OCI-LY3 (cell line): ENCODE data around the gene NDFIP2.

Experiments
- H2AFZ ChIP-seq: fragments of 200-600, 300-600 bp; shearing (Covaris generic); 2 replicates; pipeline ENCODE4 v1.6.0; 2014; ENCODE audit warnings: antibody characterized with exemption, low read depth, low read length
- H3K27ac ChIP-seq: fragments of 200-600, 300-600 bp; sonication (generic); 2 replicates; pipeline ENCODE4 v1.5.1; 2014; ENCODE audit warnings: mild to moderate bottlenecking, low read length, moderate library complexity, mixed read lengths
- H3K27me3 ChIP-seq: fragments of 200-600, 300-600 bp; sonication (generic); 2 replicates; pipeline ENCODE4 v1.6.1; 2014; ENCODE audit warnings: low read depth, low read length, mixed read lengths
- H3K36me3 ChIP-seq: fragments of 200-600, 300-600 bp; sonication (generic); replicated peaks from 2 replicates; pipeline ENCODE3; 2014; ENCODE audit warnings: low read depth, low read length, mixed read lengths
- H3K4me1 ChIP-seq: fragments of 300-600, 200-600 bp; sonication (generic); 2 replicates; pipeline ENCODE4 v1.6.1; 2014; ENCODE audit warnings: low read length, mixed read lengths
- H3K4me2 ChIP-seq: fragments of 200-600, 300-600 bp; sonication (generic); 2 replicates; pipeline ENCODE4 v1.6.1; 2014; ENCODE audit warnings: low read length, mixed read lengths
- H3K4me3 ChIP-seq: fragments of 300-600, 200-600 bp; sonication (generic); 2 replicates; pipeline ENCODE4 v1.5.1; 2014; ENCODE audit warnings: antibody characterized with exemption, mild to moderate bottlenecking, low read length, moderate library complexity
- H3K79me2 ChIP-seq: fragments of 300-600, 200-600 bp; shearing (Covaris generic); 2 replicates; pipeline ENCODE4 v1.6.1; 2014; ENCODE audit warnings: mild to moderate bottlenecking, low read length, mixed read lengths
- H3K9ac ChIP-seq: fragments of 300-600, 200-600 bp; shearing (Covaris generic); 2 replicates; pipeline ENCODE4 v1.6.0; 2014; ENCODE audit warnings: mild to moderate bottlenecking, low read length, moderate library complexity
- H3K9me3 ChIP-seq: fragments of 200-600, 300-600 bp; shearing (Covaris generic); 2 replicates; pipeline ENCODE4 v1.6.1; 2014; ENCODE audit warnings: low read length, mixed read lengths; ENCODE audit not compliant: insufficient read depth
- H4K20me1 ChIP-seq: fragments of 200-600, 300-600 bp; sonication (generic); 2 replicates; pipeline ENCODE4 v1.6.1; 2016; ENCODE audit warnings: low read length, mixed read lengths; ENCODE audit not compliant: insufficient read depth
- CTCF ChIP-seq: fragments of 200-600, 300-600 bp; sonication (generic); IDR thresholded peaks from 2 replicates; pipeline ENCODE4 v1.5.1; 2014; ENCODE audit warnings: antibody characterized with exemption, low read length, low read depth
- EZH2phosphoT487 ChIP-seq: fragments of 200-600 bp; shearing (Covaris generic); IDR thresholded peaks from 2 replicates; pipeline ENCODE4 v1.6.1; 2018; ENCODE audit warnings: antibody characterized with exemption, mixed run types, low read depth

The NDFIP2 gene

GRCh38 chr13:79455331-79455730 is 25.6 kb upstream of the NDFIP2 start:
- Histone ChIP-seq H3K36me3 (no peaks in the 10 kb centered on the region), H2AFZ (no peak overlapping the region), H3K79me2 (no peaks in the 10 kb centered on the region), H3K9ac (no peak overlapping the region), H3K4me2 (no peak overlapping the region), H3K27me3 (peaks cover 4% of the 10 kb centered on the region; the same call in 1 of the 2 replicates), H4K20me1 (no peaks in the 10 kb centered on the region), H3K27ac (no peak overlapping the region), H3K4me1 (no peaks in the 10 kb centered on the region), H3K9me3 (no peaks in the 10 kb centered on the region), H3K4me3 (no peak overlapping the region)
- TF ChIP-seq EZH2phosphoT487 (no peak), CTCF (no peak)

- H3K9me3 ChIP-seq: no peaks in the 10 kb centered on the region
- H3K36me3 ChIP-seq: no peaks in the 10 kb centered on the region
- no peak for TF ChIP-seq EZH2phosphoT487
- no peak for TF ChIP-seq CTCF
- no peaks in the 10 kb centered on the region for H3K79me2 ChIP-seq
- H3K4me2 ChIP-seq: no peak overlapping the region
- H3K27me3 ChIP-seq: peaks cover 4% of the 10 kb centered on the region; the same call in 1 of the 2 replicates
- no peak overlapping the region for H3K4me3 ChIP-seq
- no peak overlapping the region for H2AFZ ChIP-seq
- H4K20me1 ChIP-seq: no peaks in the 10 kb centered on the region
- no peaks in the 10 kb centered on the region for H3K4me1 ChIP-seq
- H3K27ac ChIP-seq: no peak overlapping the region
- H3K9ac ChIP-seq: no peak overlapping the region
Measured at GRCh38 chr13:79456051-79456450, 24.9 kb upstream of the NDFIP2 start.

DNA sequence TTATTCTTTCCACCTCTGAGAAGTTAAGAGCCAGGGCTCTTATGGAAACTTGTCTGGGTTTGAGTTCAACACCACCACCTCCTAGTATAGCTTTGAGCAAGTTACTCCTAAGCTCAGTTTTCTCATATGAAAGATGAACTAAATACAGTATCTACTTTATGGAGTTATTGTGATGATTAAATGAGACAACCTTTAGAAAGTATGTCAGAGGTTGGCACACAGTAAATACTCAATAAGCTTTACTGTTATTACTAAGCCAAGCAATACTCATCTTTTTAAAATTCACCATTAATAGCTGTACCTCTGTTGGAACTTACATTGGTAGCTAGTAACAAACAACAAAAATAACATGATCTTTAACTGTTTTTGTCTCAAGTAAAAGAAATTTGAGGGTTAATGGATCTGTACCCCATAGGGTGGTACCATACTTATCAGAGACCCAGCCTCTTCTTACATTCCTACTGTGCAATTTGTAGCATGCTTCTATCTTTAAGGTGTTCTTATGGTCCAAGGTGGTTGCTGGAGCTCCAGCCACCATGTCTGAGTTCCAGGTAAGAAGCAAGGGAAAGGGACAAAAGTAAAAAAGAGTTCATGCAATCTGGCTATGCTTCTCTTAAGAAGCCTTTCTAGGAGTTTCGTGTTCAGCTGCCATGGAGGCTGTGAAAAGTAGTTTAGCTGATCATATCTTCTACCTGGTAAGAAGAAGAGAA is 24.1 kb upstream of the NDFIP2 start:
- Histone ChIP-seq H3K79me2 (no peaks in the 10 kb centered on the region), H3K4me1 (no peaks in the 10 kb centered on the region), H4K20me1 (no peaks in the 10 kb centered on the region), H3K27ac (no peak overlapping the region), H3K4me3 (no peak overlapping the region), H3K36me3 (no peaks in the 10 kb centered on the region), H3K9ac (no peak overlapping the region), H2AFZ (no peak overlapping the region), H3K9me3 (no peaks in the 10 kb centered on the region), H3K4me2 (no peak overlapping the region), H3K27me3 (peaks cover 2% of the 10 kb centered on the region; the same call in 1 of the 2 replicates)
- TF ChIP-seq EZH2phosphoT487 (no peak), CTCF (no peak)

DNA sequence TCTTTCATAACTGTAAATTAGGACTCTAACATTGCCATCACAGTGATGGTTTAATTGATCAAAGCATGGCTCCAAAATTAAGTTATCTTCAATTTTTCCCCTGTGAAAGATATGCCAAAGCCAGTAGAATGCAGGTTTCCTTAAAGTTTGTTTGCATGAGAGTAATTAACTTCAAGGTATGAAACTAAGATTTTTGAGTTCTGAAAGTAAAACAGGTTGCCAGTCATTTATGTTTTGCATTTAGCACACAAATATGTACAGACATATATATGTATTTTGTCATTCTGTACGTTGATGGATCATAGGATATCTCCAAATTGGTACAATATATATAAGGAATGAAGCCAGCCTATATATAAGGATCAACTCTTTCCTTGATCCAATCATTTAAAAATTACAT is 23.6 kb upstream of the NDFIP2 start:
- TF ChIP-seq CTCF (no peak), EZH2phosphoT487 (no peak)
- H3K27ac ChIP-seq: no peak overlapping the region

More for the DNA sequence above, 23.6 kb upstream of the NDFIP2 start:
- H3K9ac ChIP-seq: no peak overlapping the region
- H3K79me2 ChIP-seq: no peaks in the 10 kb centered on the region
- no peak overlapping the region for H2AFZ ChIP-seq
- no peaks in the 10 kb centered on the region; the same call in 1 of the 2 replicates for H3K27me3 ChIP-seq
- H4K20me1 ChIP-seq: no peaks in the 10 kb centered on the region
- no peaks in the 10 kb centered on the region for H3K4me1 ChIP-seq
- no peaks in the 10 kb centered on the region for H3K36me3 ChIP-seq
- H3K9me3 ChIP-seq: no peaks in the 10 kb centered on the region
- no peak overlapping the region for H3K4me3 ChIP-seq
- H3K4me2 ChIP-seq: no peak overlapping the region
